ENCODE measurements around the gene CFAP46.
"Not testable (repeated sequence)": the region's sequence is repeated elsewhere in the genome, so short reads cannot be mapped to it uniquely, and the experiment has no call there.

The CFAP46 gene

GRCh38 chr10:132844069-132844809 lies 98.1 kb downstream of the CFAP46 start:
- DNase-seq (ENCODE audit: low read depth), result no peak

- not testable (repeated sequence) for DNase-seq (ENCODE audit: low read depth)
These were observed 99.1 kb downstream of the CFAP46 start for GRCh38 chr10:132843276-132843675.

- DNase-seq (ENCODE audit: low read depth), result no peak
These were observed 100.0 kb downstream of the CFAP46 start for GRCh38 chr10:132842397-132842796.

GRCh38 chr10:132841615-132841975 lies 100.8 kb downstream of the CFAP46 start:
- no peak for DNase-seq (ENCODE audit: low read depth)

- no peak for DNase-seq (ENCODE audit: low read depth)
These were observed 101.4 kb downstream of the CFAP46 start for GRCh38 chr10:132840698-132841614.

GRCh38 chr10:132839061-132839460 lies 103.3 kb downstream of the CFAP46 start:
- no peak for DNase-seq (ENCODE audit: low read depth)

GRCh38 chr10:132838346-132838970 lies 103.9 kb downstream of the CFAP46 start:
- DNase-seq (ENCODE audit: low read depth), result no peak

- no peak for DNase-seq (ENCODE audit: low read depth)
These were observed 104.5 kb downstream of the CFAP46 start for GRCh38 chr10:132837905-132838304.

GRCh38 chr10:132836832-132837540 lies 105.4 kb downstream of the CFAP46 start:
- no peak for DNase-seq (ENCODE audit: low read depth)

- no peak for DNase-seq (ENCODE audit: low read depth)
These were observed 106.0 kb downstream of the CFAP46 start for GRCh38 chr10:132836248-132836831.

GRCh38 chr10:132835848-132836233 lies 106.5 kb downstream of the CFAP46 start:
- no peak for DNase-seq (ENCODE audit: low read depth)

GRCh38 chr10:132834891-132835847 lies 107.2 kb downstream of the CFAP46 start:
- no peak for DNase-seq (ENCODE audit: low read depth)

GRCh38 chr10:132834311-132834761 lies 108.0 kb downstream of the CFAP46 start:
- DNase-seq (ENCODE audit: low read depth), result no peak

- no peak for DNase-seq (ENCODE audit: low read depth)
These were observed 108.8 kb downstream of the CFAP46 start for GRCh38 chr10:132833421-132834111.

- no peak for DNase-seq (ENCODE audit: low read depth)
These were observed 110.0 kb downstream of the CFAP46 start for GRCh38 chr10:132832186-132832969.

GRCh38 chr10:132829403-132829802 lies 113.0 kb downstream of the CFAP46 start:
- no peak for DNase-seq (ENCODE audit: low read depth)

- no peak for DNase-seq (ENCODE audit: low read depth)
These were observed 113.7 kb downstream of the CFAP46 start for GRCh38 chr10:132828681-132829080.

GRCh38 chr10:132827861-132828539 lies 114.4 kb downstream of the CFAP46 start:
- no peak for DNase-seq (ENCODE audit: low read depth)
